ENCODE data around the gene ANXA6.

ANXA6 gene

GRCh38 chr5:151060742-151061141 is 96.8 kb downstream of the ANXA6 start:
- Histone ChIP-seq H3K36me3 (ENCODE audit: control insufficient read depth in 2 of 2, insufficient read depth in 1 of 2, low read length in 2 of 2) (peaks cover 19 to 75% of the 10 kb centered on the region in 2 experiments; a peak in 2 of 3 replicates), H3K4me3 (ENCODE audit: low read depth, low read length) (no peak overlapping the region), H3K4me1 (ENCODE audit: control insufficient read depth, insufficient read depth, low read length) (no peaks in the 10 kb centered on the region), H3K9me3 (ENCODE audit: control insufficient read depth, insufficient read depth, low read depth, low read length) (no peaks in the 10 kb centered on the region), H3K27ac (ENCODE audit: extremely low read depth, low read depth, low read length) (no peak overlapping the region)
- no peak for TF ChIP-seq ZNF121 (tag by site-specific recombination; IDR thresholded peaks at IDR 0.05)
- TF ChIP-seq SCRT1 (tag by site-specific recombination; IDR thresholded peaks at IDR 0.05; ENCODE audit: borderline replicate concordance) = no peak
- no peak for TF ChIP-seq ZNF747 (tag by site-specific recombination; IDR thresholded peaks at IDR 0.05)
- no peak for TF ChIP-seq ZNF596 (tag by site-specific recombination; IDR thresholded peaks at IDR 0.05)
- no peak for TF ChIP-seq ZNF2 (tag by site-specific recombination; IDR thresholded peaks at IDR 0.05)
- TF ChIP-seq, protein P1, sequence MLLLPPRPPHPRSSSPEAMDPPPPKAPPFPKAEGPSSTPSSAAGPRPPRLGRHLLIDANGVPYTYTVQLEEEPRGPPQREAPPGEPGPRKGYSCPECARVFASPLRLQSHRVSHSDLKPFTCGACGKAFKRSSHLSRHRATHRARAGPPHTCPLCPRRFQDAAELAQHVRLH (tag by site-specific recombination; IDR thresholded peaks at IDR 0.05) = no peak
- no peak for TF ChIP-seq RBAK (tag by site-specific recombination; IDR thresholded peaks at IDR 0.05)
- TF ChIP-seq, protein P2, sequence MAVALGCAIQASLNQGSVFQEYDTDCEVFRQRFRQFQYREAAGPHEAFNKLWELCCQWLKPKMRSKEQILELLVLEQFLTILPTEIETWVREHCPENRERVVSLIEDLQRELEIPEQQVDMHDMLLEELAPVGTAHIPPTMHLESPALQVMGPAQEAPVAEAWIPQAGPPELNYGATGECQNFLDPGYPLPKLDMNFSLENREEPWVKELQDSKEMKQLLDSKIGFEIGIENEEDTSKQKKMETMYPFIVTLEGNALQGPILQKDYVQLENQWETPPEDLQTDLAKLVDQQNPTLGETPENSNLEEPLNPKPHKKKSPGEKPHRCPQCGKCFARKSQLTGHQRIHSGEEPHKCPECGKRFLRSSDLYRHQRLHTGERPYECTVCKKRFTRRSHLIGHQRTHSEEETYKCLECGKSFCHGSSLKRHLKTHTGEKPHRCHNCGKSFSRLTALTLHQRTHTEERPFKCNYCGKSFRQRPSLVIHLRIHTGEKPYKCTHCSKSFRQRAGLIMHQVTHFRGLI (tag by site-specific recombination; IDR thresholded peaks at IDR 0.05) = no peak
- POLR2A ChIA-PET = no interaction called here
- CTCF ChIA-PET = interaction anchor here (0.7 to 1.9 kb wide), 2 partner anchors 12 to 55 kb away, joined by 4 to 7 read pairs; no protein-coding TSS in a partner anchor

- TF ChIP-seq SALL2 (tag by site-specific recombination; IDR thresholded peaks at IDR 0.05; ENCODE audit: borderline replicate concordance) (no peak), KLF9 (tag by site-specific recombination; IDR thresholded peaks at IDR 0.05; ENCODE audit: low read depth) (no peak)
- H3K36me3 ChIP-seq (ENCODE audit: control insufficient read depth in 2 of 2, insufficient read depth in 1 of 2, low read length in 2 of 2) = peaks cover 26 to 89% of the 10 kb centered on the region in 2 experiments; a peak in 2 of 3 replicates
- no peaks in the 10 kb centered on the region for H3K4me1 ChIP-seq (ENCODE audit: control insufficient read depth, insufficient read depth, low read length)
- H3K4me3 ChIP-seq (ENCODE audit: low read depth, low read length) = no peak overlapping the region
- ChIA-PET POLR2A (no interaction called here), CTCF (interaction anchor here (0.9 to 2.5 kb wide), 3 partner anchors 11 to 180 kb away, joined by 3 to 14 read pairs (median 5); partner anchors contain the start of gene TNIP1)
- H3K27ac ChIP-seq (ENCODE audit: extremely low read depth, low read depth, low read length) = no peak overlapping the region
- H3K9me3 ChIP-seq (ENCODE audit: control insufficient read depth, insufficient read depth, low read depth, low read length) = no peaks in the 10 kb centered on the region
Measured at GRCh38 chr5:151058891-151059489, 98.6 kb downstream of the ANXA6 start.

- H3K4me1 ChIP-seq (ENCODE audit: control insufficient read depth, insufficient read depth, low read length) = no peaks in the 10 kb centered on the region
- CTCF ChIA-PET = interaction anchor here (0.7 to 2.5 kb wide), 4 partner anchors 10 to 181 kb away, joined by 3 to 14 read pairs (median 4); partner anchors contain the start of gene TNIP1
- peaks cover 26 to 92% of the 10 kb centered on the region in 2 experiments; a peak in 2 of 3 replicates for H3K36me3 ChIP-seq (ENCODE audit: control insufficient read depth in 2 of 2, insufficient read depth in 1 of 2, low read length in 2 of 2)
- H3K9me3 ChIP-seq (ENCODE audit: control insufficient read depth, insufficient read depth, low read depth, low read length) = no peaks in the 10 kb centered on the region
- TF ChIP-seq, protein P3, sequence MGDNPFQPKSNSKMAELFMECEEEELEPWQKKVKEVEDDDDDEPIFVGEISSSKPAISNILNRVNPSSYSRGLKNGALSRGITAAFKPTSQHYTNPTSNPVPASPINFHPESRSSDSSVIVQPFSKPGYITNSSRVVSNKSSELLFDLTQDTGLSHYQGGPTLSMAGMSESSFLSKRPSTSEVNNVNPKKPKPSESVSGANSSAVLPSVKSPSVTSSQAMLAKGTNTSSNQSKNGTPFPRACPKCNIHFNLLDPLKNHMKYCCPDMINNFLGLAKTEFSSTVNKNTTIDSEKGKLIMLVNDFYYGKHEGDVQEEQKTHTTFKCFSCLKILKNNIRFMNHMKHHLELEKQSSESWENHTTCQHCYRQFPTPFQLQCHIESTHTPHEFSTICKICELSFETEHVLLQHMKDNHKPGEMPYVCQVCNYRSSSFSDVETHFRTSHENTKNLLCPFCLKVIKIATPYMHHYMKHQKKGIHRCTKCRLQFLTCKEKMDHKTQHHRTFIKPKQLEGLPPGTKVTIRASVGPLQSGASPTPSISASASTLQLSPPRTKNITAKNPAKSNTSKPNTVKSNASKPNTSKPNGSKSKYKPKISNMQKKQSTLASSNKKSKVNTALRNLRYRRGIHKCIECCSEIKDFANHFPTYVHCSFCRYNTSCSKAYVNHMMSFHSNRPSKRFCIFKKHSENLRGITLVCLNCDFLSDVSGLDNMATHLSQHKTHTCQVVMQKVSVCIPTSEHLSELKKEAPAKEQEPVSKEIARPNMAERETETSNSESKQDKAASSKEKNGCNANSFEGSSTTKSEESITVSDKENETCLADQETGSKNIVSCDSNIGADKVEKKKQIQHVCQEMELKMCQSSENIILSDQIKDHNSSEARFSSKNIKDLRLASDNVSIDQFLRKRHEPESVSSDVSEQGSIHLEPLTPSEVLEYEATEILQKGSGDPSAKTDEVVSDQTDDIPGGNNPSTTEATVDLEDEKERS (tag by site-specific recombination; IDR thresholded peaks at IDR 0.05) = no peak
- no peak for TF ChIP-seq KLF9 (tag by site-specific recombination; IDR thresholded peaks at IDR 0.05; ENCODE audit: low read depth)
- no peak for TF ChIP-seq ZNF354C (tag by site-specific recombination; IDR thresholded peaks at IDR 0.05; ENCODE audit: borderline replicate concordance, low read depth)
- TF ChIP-seq PRDM1 (tag by site-specific recombination; IDR thresholded peaks at IDR 0.05) = no peak
- POLR2A ChIA-PET = no interaction called here
- H3K27ac ChIP-seq (ENCODE audit: extremely low read depth, low read depth, low read length) = no peak overlapping the region
- H3K4me3 ChIP-seq (ENCODE audit: low read depth, low read length) = no peak overlapping the region
Measured at GRCh38 chr5:151058301-151058700, 99.3 kb downstream of the ANXA6 start.

Data from HEK293 (cell line).